ENCODE data around the gene UNG. TPM values are rescaled to one million over a fixed set of nuclear protein-coding genes. Genes with fewer than 3 reads are reported as not detected.
A peak's percentile ranks its signal among the peaks of the same experiment; 100 is the strongest.

UNG gene
- total RNA-seq, 4 donors from 2014 or later, result 31.9 to 57.5 (median 46.9) TPM

GRCh38 chr12:109147954-109148353 lies 50.6 kb downstream of the UNG start:
- intact Hi-C loops (cut with DNase I; ENCODE audit: low total_unique reads), result no loop called here
- TF ChIP-seq POLR2A (IDR thresholded peaks at IDR 0.05), result no peak
- no peak for TF ChIP-seq CTCF (IDR thresholded peaks at IDR 0.05)
- DNase-seq (ENCODE audit: low spot score in 2 of 2), result peak in 1 of 2 donors; percentile 71
- no peak overlapping the region for H3K4me3 ChIP-seq (ENCODE audit: low read depth, poor library complexity, severe bottlenecking)
- 11 to 18% methylated on average over 2 of the region's 2 CpGs for whole genome bisulfite sequencing, 2 donors

GRCh38 chr12:109150124-109150640 lies 52.8 kb downstream of the UNG start:
- WGBS, 2 donors, result 97% methylated on average over 9 of the region's 9 CpGs
- DNase-seq (ENCODE audit: low spot score in 2 of 2), result no peak
- no peak for TF ChIP-seq POLR2A (IDR thresholded peaks at IDR 0.05)
- TF ChIP-seq CTCF (IDR thresholded peaks at IDR 0.05), result no peak
- intact Hi-C loops (cut with DNase I; ENCODE audit: low total_unique reads), result no loop called here
- H3K4me3 ChIP-seq (ENCODE audit: low read depth, poor library complexity, severe bottlenecking), result no peak overlapping the region

- WGBS, 2 donors, result 89 to 94% methylated on average over 4 of the region's 4 CpGs
- TF ChIP-seq CTCF (IDR thresholded peaks at IDR 0.05), result no peak
- no peak for TF ChIP-seq POLR2A (IDR thresholded peaks at IDR 0.05)
- intact Hi-C loops (cut with DNase I; ENCODE audit: low total_unique reads), result no loop called here
- no peak for DNase-seq (ENCODE audit: low spot score in 2 of 2)
- H3K4me3 ChIP-seq (ENCODE audit: low read depth, poor library complexity, severe bottlenecking), result no peak overlapping the region
These were observed 54.1 kb downstream of the UNG start for GRCh38 chr12:109151457-109151856.

GRCh38 chr12:109153821-109154441 lies 56.5 kb downstream of the UNG start:
- H3K4me3 ChIP-seq (ENCODE audit: low read depth, poor library complexity, severe bottlenecking), result no peak overlapping the region
- peak in 1 of 2 donors; percentile 82 for DNase-seq (ENCODE audit: low spot score in 2 of 2)
- TF ChIP-seq POLR2A (IDR thresholded peaks at IDR 0.05), result no peak
- 35 to 36% methylated on average over 18 of the region's 18 CpGs for WGBS, 2 donors
- intact Hi-C loops (cut with DNase I; ENCODE audit: low total_unique reads), result no loop called here

- TF ChIP-seq CTCF (IDR thresholded peaks at IDR 0.05), result no peak
- no peak for TF ChIP-seq POLR2A (IDR thresholded peaks at IDR 0.05)
- DNase-seq (ENCODE audit: low spot score in 2 of 2), result peak; percentile 73 to 95
- WGBS, 2 donors, result 1 to 4% methylated on average over 29 to 47 of the region's 61 CpGs
- peak overlapping the region; percentile 35 for H3K4me3 ChIP-seq (ENCODE audit: low read depth, poor library complexity, severe bottlenecking)
- intact Hi-C loops (cut with DNase I; ENCODE audit: low total_unique reads), result no loop called here
These were observed 57.3 kb downstream of the UNG start for GRCh38 chr12:109154451-109155438.

- TF ChIP-seq POLR2A (IDR thresholded peaks at IDR 0.05) (no peak), CTCF (IDR thresholded peaks at IDR 0.05) (no peak)
- DNase-seq (ENCODE audit: low spot score in 2 of 2), result peak in 1 of 2 donors; percentile 39
- 97 to 99% methylated on average over 5 of the region's 5 CpGs for WGBS, 2 donors
- intact Hi-C loops (cut with DNase I; ENCODE audit: low total_unique reads), result no loop called here
- H3K4me3 ChIP-seq (ENCODE audit: low read depth, poor library complexity, severe bottlenecking), result no peak overlapping the region
These were observed 58.6 kb downstream of the UNG start for GRCh38 chr12:109156036-109156435.
